ENCODE data around the gene OXGR1. TPM values are rescaled to one million over a fixed set of nuclear protein-coding genes. Genes with fewer than 3 reads are reported as not detected.

The OXGR1 gene
- total and polyA plus RNA-seq, 2 experiments from 2014 or later: 0.63 TPM; not detected in 1

- Histone ChIP-seq H3K4me2 (no peak overlapping the region), H3K4me3 (no peak overlapping the region), H3K4me1 (ENCODE audit: insufficient read depth) (no peaks in the 10 kb centered on the region), H3K9me3 (ENCODE audit: low read depth) (no peaks in the 10 kb centered on the region), H3K27ac (no peak overlapping the region), H2AFZ (no peak overlapping the region), H3K27me3 (no peaks in the 10 kb centered on the region), H4K20me1 (ENCODE audit: insufficient read depth, poor library complexity, severe bottlenecking) (no peaks in the 10 kb centered on the region), H3K79me2 (no peaks in the 10 kb centered on the region), H3K36me3 (replicated peaks; ENCODE audit: insufficient read depth, low read depth) (no peaks in the 10 kb centered on the region), H3K9me2 (replicated peaks; ENCODE audit: insufficient read depth) (no peaks in the 10 kb centered on the region)
- DNase-seq (ENCODE audit: low spot score): no peak
- TF ChIP-seq EZH2phosphoT487 (IDR thresholded peaks at IDR 0.05; ENCODE audit: low read depth, severe bottlenecking, unreplicated experiment): no peak
- TF ChIP-seq, protein P1, sequence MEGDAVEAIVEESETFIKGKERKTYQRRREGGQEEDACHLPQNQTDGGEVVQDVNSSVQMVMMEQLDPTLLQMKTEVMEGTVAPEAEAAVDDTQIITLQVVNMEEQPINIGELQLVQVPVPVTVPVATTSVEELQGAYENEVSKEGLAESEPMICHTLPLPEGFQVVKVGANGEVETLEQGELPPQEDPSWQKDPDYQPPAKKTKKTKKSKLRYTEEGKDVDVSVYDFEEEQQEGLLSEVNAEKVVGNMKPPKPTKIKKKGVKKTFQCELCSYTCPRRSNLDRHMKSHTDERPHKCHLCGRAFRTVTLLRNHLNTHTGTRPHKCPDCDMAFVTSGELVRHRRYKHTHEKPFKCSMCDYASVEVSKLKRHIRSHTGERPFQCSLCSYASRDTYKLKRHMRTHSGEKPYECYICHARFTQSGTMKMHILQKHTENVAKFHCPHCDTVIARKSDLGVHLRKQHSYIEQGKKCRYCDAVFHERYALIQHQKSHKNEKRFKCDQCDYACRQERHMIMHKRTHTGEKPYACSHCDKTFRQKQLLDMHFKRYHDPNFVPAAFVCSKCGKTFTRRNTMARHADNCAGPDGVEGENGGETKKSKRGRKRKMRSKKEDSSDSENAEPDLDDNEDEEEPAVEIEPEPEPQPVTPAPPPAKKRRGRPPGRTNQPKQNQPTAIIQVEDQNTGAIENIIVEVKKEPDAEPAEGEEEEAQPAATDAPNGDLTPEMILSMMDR (IDR thresholded peaks at IDR 0.05; ENCODE audit: poor library complexity): no peak
- TF ChIP-seq EZH2 (IDR thresholded peaks at IDR 0.05; ENCODE audit: borderline replicate concordance): no peak
- 74% methylated on average over 5 of the region's 5 CpGs for WGBS (ENCODE audit: low lambda C conversion rate, missing lambda C conversion rate)
Observed at GRCh38 chr13:97015661-97016350, 21.5 kb upstream of the OXGR1 start.

DNA sequence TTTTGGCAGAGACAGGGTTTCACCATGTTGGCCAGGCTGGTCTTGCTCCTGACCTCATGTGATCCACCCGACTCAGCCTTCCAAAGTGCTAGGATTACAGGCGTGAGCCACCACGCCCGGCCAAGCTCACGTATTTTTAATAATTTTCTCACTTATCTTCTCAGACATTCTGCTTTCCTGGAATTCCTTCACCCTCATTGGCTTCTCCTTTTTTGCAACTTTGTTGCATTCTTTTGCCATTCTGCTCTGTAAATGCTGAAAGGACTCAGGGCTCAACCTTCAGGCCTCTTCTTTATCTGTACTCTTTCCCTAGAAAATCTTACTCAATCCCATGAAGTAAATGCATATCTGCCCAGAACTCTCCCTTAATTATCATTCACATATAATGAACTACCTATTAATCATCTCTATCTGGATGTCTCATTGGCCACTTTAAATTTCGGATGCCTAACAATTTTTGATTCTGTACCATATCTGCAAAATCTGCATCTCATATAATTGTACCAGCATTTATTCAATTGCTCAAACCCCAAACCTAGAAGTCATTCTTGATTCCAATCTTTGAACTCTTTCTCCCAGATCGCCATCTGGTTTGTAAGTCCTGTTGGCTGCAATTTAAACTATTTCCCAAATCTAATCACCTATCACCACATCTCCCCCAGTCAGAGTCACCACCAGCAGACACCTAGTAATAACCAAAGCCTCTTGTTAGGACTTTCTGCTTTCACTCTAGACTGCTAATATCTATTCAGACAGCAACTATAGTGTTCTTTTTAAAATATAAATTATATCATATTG lies 18.2 kb upstream of the OXGR1 start:
- H3K9me2 ChIP-seq (replicated peaks; ENCODE audit: insufficient read depth): no peaks in the 10 kb centered on the region
- H3K4me1 ChIP-seq (ENCODE audit: insufficient read depth): no peaks in the 10 kb centered on the region
- H4K20me1 ChIP-seq (ENCODE audit: insufficient read depth, poor library complexity, severe bottlenecking): no peaks in the 10 kb centered on the region
- H3K27ac ChIP-seq: no peak overlapping the region
- H3K79me2 ChIP-seq: no peaks in the 10 kb centered on the region
- no peaks in the 10 kb centered on the region for H3K27me3 ChIP-seq
- DNase-seq (ENCODE audit: low spot score): no peak
- TF ChIP-seq EZH2phosphoT487 (IDR thresholded peaks at IDR 0.05; ENCODE audit: low read depth, severe bottlenecking, unreplicated experiment): no peak
- TF ChIP-seq, protein P1 (IDR thresholded peaks at IDR 0.05; ENCODE audit: poor library complexity): no peak
- TF ChIP-seq EZH2 (IDR thresholded peaks at IDR 0.05; ENCODE audit: borderline replicate concordance): no peak
- no peak overlapping the region for H3K4me3 ChIP-seq
- H3K4me2 ChIP-seq: no peak overlapping the region
- WGBS (ENCODE audit: low lambda C conversion rate, missing lambda C conversion rate): 79% methylated on average over 7 of the region's 7 CpGs
- H3K36me3 ChIP-seq (replicated peaks; ENCODE audit: insufficient read depth, low read depth): no peaks in the 10 kb centered on the region
- H3K9me3 ChIP-seq (ENCODE audit: low read depth): no peaks in the 10 kb centered on the region
- no peak overlapping the region for H2AFZ ChIP-seq

- Histone ChIP-seq H3K27ac (no peak overlapping the region), H2AFZ (no peak overlapping the region), H4K20me1 (ENCODE audit: insufficient read depth, poor library complexity, severe bottlenecking) (no peaks in the 10 kb centered on the region), H3K4me2 (no peak overlapping the region), H3K4me1 (ENCODE audit: insufficient read depth) (no peaks in the 10 kb centered on the region), H3K36me3 (replicated peaks; ENCODE audit: insufficient read depth, low read depth) (no peaks in the 10 kb centered on the region), H3K27me3 (no peaks in the 10 kb centered on the region), H3K4me3 (no peak overlapping the region), H3K9me3 (ENCODE audit: low read depth) (no peaks in the 10 kb centered on the region), H3K9me2 (replicated peaks; ENCODE audit: insufficient read depth) (no peaks in the 10 kb centered on the region), H3K79me2 (no peaks in the 10 kb centered on the region)
- TF ChIP-seq EZH2 (IDR thresholded peaks at IDR 0.05; ENCODE audit: borderline replicate concordance) (no peak), EZH2phosphoT487 (IDR thresholded peaks at IDR 0.05; ENCODE audit: low read depth, severe bottlenecking, unreplicated experiment) (no peak)
- TF ChIP-seq, protein P1 (IDR thresholded peaks at IDR 0.05; ENCODE audit: poor library complexity): no peak
- no peak for DNase-seq (ENCODE audit: low spot score)
- 82% methylated on average over 5 of the region's 5 CpGs for WGBS (ENCODE audit: low lambda C conversion rate, missing lambda C conversion rate)
Observed at GRCh38 chr13:97011446-97012131, 17.3 kb upstream of the OXGR1 start.
